GM12892 (cell line): Measurements from ENCODE around the gene ZMIZ1.

Experiments
- POLR2A ChIP-seq: IDR thresholded peaks from 2 replicates; pipeline ENCODE4 v1.6.1; 2011; ENCODE audit warnings: low read depth, low read length, control low read depth
- POLR2AphosphoS5 ChIP-seq: IDR thresholded peaks from 2 replicates; pipeline ENCODE4 v1.6.1; 2011; ENCODE audit warnings: low read depth, low read length, control low read depth
- TAF1 ChIP-seq: IDR thresholded peaks from 2 replicates; pipeline ENCODE4 v1.6.1; 2011; ENCODE audit warnings: low read depth, mild to moderate bottlenecking, control low read depth, low read length, borderline replicate concordance

DNA sequence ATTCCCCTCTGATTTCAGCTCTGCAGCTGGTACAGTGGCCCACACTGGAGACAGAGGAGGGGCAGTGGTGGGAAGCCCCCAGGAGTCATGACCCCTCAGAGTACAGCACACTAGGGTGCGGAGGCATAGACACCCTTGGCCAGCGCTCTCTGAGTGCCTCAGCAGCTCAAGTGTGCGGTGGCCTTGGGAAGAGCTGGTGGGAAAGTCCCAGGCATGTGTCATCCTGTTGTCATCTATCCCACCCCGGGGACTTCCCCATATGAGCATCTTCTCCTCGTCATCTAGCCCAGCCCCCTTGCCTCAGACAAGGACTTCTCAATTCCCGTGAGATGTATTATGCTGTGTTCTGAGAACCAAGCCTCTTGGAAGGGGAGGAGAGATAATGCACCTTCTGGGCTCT lies 262.9 kb downstream of the ZMIZ1 start:
- TF ChIP-seq POLR2A: peak; percentile 65; the same call in 1 of the 2 replicates
- no peak for TF ChIP-seq POLR2AphosphoS5
- TF ChIP-seq TAF1: no peak
